ENCODE measurements around the gene GNG5. TPM values are rescaled to one million over a fixed set of nuclear protein-coding genes. Genes with fewer than 3 reads are reported as not detected.
"Not testable (repeated sequence)": the region's sequence is repeated elsewhere in the genome, so short reads cannot be mapped to it uniquely, and the experiment has no call there.

GNG5 gene
- total and polyA plus RNA-seq, 2 donors (not counting 3 experiments of a cell fraction or from before 2014, with no cell fraction given): 145 to 175 TPM

DNA sequence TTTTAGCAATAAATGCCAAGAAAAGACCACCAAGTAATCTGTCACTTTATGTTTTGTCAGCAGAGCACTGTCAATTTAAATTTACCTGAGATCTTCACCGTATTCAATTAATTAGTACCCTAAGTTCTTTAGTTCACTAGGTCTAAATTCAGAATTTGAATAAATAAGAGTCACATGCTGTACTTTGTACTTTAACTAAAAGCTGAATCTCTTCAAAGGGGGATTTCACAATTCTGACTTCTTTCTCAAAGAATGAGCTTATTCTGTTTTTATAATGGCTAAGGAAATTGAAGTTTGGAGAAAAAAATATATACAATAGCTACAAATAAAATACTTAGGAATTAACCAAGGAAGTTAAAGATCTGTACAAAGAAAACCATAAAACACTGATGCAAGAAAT is 2.1 kb upstream of the GNG5 start:
- Histone ChIP-seq H3K9me1 (replicated peaks; ENCODE audit: control insufficient read depth, extremely low read depth, insufficient read depth, low read length) (no peaks in the 10 kb centered on the region), H3K79me2 (ENCODE audit: control insufficient read depth, insufficient read depth, low read length) (peaks cover 22% of the 10 kb centered on the region), H2AFZ (ENCODE audit: low read depth, low read length) (no peak overlapping the region), H3K9me3 (replicated peaks; ENCODE audit: control insufficient read depth, insufficient read depth, low read length) (no peaks in the 10 kb centered on the region), H3K27me3 (ENCODE audit: control insufficient read depth in 2 of 2, insufficient read depth in 2 of 2, low read length in 2 of 2) (no peaks in the 10 kb centered on the region), H3K27ac (ENCODE audit: insufficient read depth, low read depth, low read length) (no peak overlapping the region), H3K4me1 (ENCODE audit: control insufficient read depth, extremely low read depth, insufficient read depth, low read length) (peaks cover 18% of the 10 kb centered on the region), H3K36me3 (ENCODE audit: control insufficient read depth in 2 of 2, extremely low read depth in 1 of 2, insufficient read depth in 2 of 2, low read length in 2 of 2) (no peaks in the 10 kb centered on the region), H3K4me3 (replicated peaks in 1 of 3; ENCODE audit: insufficient read depth in 1 of 3, low read depth in 1 of 3, low read length in 3 of 3) (no peak overlapping the region), H3K4me2 (ENCODE audit: insufficient read depth, low read length) (no peak overlapping the region), H3K9ac (replicated peaks; ENCODE audit: extremely low read depth, insufficient read depth, low read length) (no peak overlapping the region), H4K20me1 (replicated peaks; ENCODE audit: control insufficient read depth, extremely low read depth, insufficient read depth, low read length) (peaks cover 3% of the 10 kb centered on the region)
- TF ChIP-seq POLR2AphosphoS5 (IDR thresholded peaks at IDR 0.05; ENCODE audit: insufficient read depth, low read depth, low read length): no peak
- TF ChIP-seq, protein P1, sequence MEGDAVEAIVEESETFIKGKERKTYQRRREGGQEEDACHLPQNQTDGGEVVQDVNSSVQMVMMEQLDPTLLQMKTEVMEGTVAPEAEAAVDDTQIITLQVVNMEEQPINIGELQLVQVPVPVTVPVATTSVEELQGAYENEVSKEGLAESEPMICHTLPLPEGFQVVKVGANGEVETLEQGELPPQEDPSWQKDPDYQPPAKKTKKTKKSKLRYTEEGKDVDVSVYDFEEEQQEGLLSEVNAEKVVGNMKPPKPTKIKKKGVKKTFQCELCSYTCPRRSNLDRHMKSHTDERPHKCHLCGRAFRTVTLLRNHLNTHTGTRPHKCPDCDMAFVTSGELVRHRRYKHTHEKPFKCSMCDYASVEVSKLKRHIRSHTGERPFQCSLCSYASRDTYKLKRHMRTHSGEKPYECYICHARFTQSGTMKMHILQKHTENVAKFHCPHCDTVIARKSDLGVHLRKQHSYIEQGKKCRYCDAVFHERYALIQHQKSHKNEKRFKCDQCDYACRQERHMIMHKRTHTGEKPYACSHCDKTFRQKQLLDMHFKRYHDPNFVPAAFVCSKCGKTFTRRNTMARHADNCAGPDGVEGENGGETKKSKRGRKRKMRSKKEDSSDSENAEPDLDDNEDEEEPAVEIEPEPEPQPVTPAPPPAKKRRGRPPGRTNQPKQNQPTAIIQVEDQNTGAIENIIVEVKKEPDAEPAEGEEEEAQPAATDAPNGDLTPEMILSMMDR (IDR thresholded peaks at IDR 0.05; ENCODE audit: extremely low read depth in 1 of 2, insufficient read depth in 1 of 2, low read depth in 1 of 2, low read length in 2 of 2): no peak
- TF ChIP-seq, protein P2, sequence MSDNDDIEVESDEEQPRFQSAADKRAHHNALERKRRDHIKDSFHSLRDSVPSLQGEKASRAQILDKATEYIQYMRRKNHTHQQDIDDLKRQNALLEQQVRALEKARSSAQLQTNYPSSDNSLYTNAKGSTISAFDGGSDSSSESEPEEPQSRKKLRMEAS (IDR thresholded peaks at IDR 0.05; ENCODE audit: insufficient read depth, insufficient read length): no peak
- no peak for TF ChIP-seq EZH2 (IDR thresholded peaks at IDR 0.05; ENCODE audit: borderline replicate concordance, low read depth, low read length, severe bottlenecking)
- TF ChIP-seq FOS (IDR thresholded peaks at IDR 0.05; ENCODE audit: borderline replicate concordance, insufficient read depth, low read length): no peak
- no peak for TF ChIP-seq POLR2A (IDR thresholded peaks at IDR 0.05; ENCODE audit: low read depth, low read length)
- TF ChIP-seq GATA2 (IDR thresholded peaks at IDR 0.05; ENCODE audit: insufficient read depth, insufficient read length, low read depth, low read length): no peak
- TF ChIP-seq MYC (IDR thresholded peaks at IDR 0.05; ENCODE audit: low read depth, low read length): no peak
- no peak for TF ChIP-seq JUN (IDR thresholded peaks at IDR 0.05; ENCODE audit: borderline replicate concordance, insufficient read depth, insufficient read length, low read depth)
- dilution Hi-C loops (cut with MboI; ENCODE audit: extremely low pct_ligation_motif_present, low sequenced_read_pairs) (no loop called here), intact Hi-C loops (cut with micrococcal nuclease) (loop anchor here (10.0 kb wide), 1 partner anchor 766 kb away; the partner anchor contains the start of gene BCL10)
- ChIA-PET POLR2A (no interaction called here), CTCF (interaction anchor here (0.7 to 1.6 kb wide), 2 partner anchors 245 to 367 kb away, joined by 3 to 4 read pairs; no protein-coding TSS in a partner anchor)
- FAIRE-seq (no peak), DNase-seq (ENCODE audit: low read depth, low spot score) (no peak)
- BruUV-seq (replicated peaks): no TSS peak

GRCh38 chr1:84507887-84508286 is 1.5 kb upstream of the GNG5 start:
- H3K4me2 ChIP-seq (ENCODE audit: insufficient read depth, low read length); H4K20me1 ChIP-seq (replicated peaks; ENCODE audit: control insufficient read depth, extremely low read depth, insufficient read depth, low read length); dilution Hi-C loops (cut with MboI; ENCODE audit: extremely low pct_ligation_motif_present, low sequenced_read_pairs); H2AFZ ChIP-seq (ENCODE audit: low read depth, low read length); H3K27ac ChIP-seq (ENCODE audit: insufficient read depth, low read depth, low read length); H3K9me3 ChIP-seq (replicated peaks; ENCODE audit: control insufficient read depth, insufficient read depth, low read length); DNase-seq (ENCODE audit: low read depth, low spot score); H3K4me3 ChIP-seq (replicated peaks in 1 of 3; ENCODE audit: insufficient read depth in 1 of 3, low read depth in 1 of 3, low read length in 3 of 3); BruUV-seq (replicated peaks); H3K9me1 ChIP-seq (replicated peaks; ENCODE audit: control insufficient read depth, extremely low read depth, insufficient read depth, low read length); H3K27me3 ChIP-seq (ENCODE audit: control insufficient read depth in 2 of 2, insufficient read depth in 2 of 2, low read length in 2 of 2); H3K9ac ChIP-seq (replicated peaks; ENCODE audit: extremely low read depth, insufficient read depth, low read length); POLR2A ChIA-PET; H3K36me3 ChIP-seq (ENCODE audit: control insufficient read depth in 2 of 2, extremely low read depth in 1 of 2, insufficient read depth in 2 of 2, low read length in 2 of 2); FAIRE-seq; CTCF ChIA-PET: not testable (repeated sequence)
- Histone ChIP-seq H3K79me2 (ENCODE audit: control insufficient read depth, insufficient read depth, low read length) (peaks cover 28% of the 10 kb centered on the region), H3K4me1 (ENCODE audit: control insufficient read depth, extremely low read depth, insufficient read depth, low read length) (peaks cover 23% of the 10 kb centered on the region)
- intact Hi-C loops (cut with micrococcal nuclease): loop anchor here (2.0 to 10.0 kb wide), 3 partner anchors 363 to 767 kb away; partner anchors contain the start of genes BCL10 and PRKACB
